Breast epithelium (tissue), 3 donors: ENCODE results near the gene SIRPB1. TPM values are rescaled to one million over a fixed set of nuclear protein-coding genes. Genes with fewer than 3 reads are reported as not detected.

Source experiments
- total RNA-seq, 3 donors: library from RNA; depleted of rRNA; stranded (reverse); fragments of >200 nt; gene quantifications; one replicate each; pipeline ENCODE4 v1.1.0, GENCODE V29; 2016

Gene SIRPB1
- total RNA-seq, 3 donors from 2014 or later, result 2.6 to 8.5 (median 5.8) TPM

Other genes with a start within 250 kb of the SIRPB1 start
- gene FKBP1A, start 227.0 kb downstream of the SIRPB1 start, total RNA-seq, result 100 to 1,000 TPM; 115 to 191 (median 128) TPM
- 10 to 100 TPM; 36.7 to 67.5 (median 49.5) TPM for gene NSFL1C, start 153.2 kb downstream of the SIRPB1 start, total RNA-seq
- 10 to 100 TPM in 1 of 3 donors, 1 to 10 TPM in 2; 2.9 to 30.9 (median 4.3) TPM for gene SIRPB2, start 128.6 kb downstream of the SIRPB1 start, total RNA-seq
- not detected for gene SIRPD, start 62.3 kb downstream of the SIRPB1 start, total RNA-seq
- gene SIRPG, start 37.8 kb upstream of the SIRPB1 start, total RNA-seq, result not detected